T-cell (primary cell): Measurements from ENCODE around the gene WDR76. TPM values are rescaled to one million over a fixed set of nuclear protein-coding genes. Genes with fewer than 3 reads are reported as not detected.

ENCODE experiments used
- ATAC-seq, 4 experiments: fragments of 200-7000 bp in 3 of 4; fragments of 150-1000 bp in 1 of 4; cut with Tn5 transposase; replicated peaks in 1 of 4; 1 replicate in 3 of 4; 2 replicates in 1 of 4; pipeline ENCODE4 v1.10.0; 2021; ENCODE audit warnings: moderate library complexity in 3 of 4, mild to moderate bottlenecking in 2 of 4, moderate number of reproducible peaks in 1 of 4
- CTCF ChIA-PET, 2 donors: fragments of 300-600 bp; sonication (Branson Sonifier 250); formaldehyde crosslinking; loops; one replicate each; lab custom pipeline; 2022; ENCODE audit warnings: antibody characterized with exemption in 2 of 2; lab: Charles Lee
- POLR2A ChIA-PET, 2 donors: fragments of 300-600 bp; sonication (Branson Sonifier 250); formaldehyde crosslinking; loops; one replicate each; lab custom pipeline; 2022; ENCODE audit warnings: antibody characterized with exemption in 2 of 2; lab: Charles Lee
- DNase-seq, 35 experiments: peaks; one replicate each; pipeline versions ENCODE4 v3.0.0 to v3.0.0-alpha.2; 2013 to 2023
- H3K27ac ChIP-seq: one replicate; pipeline ENCODE4 v1.5.1; 2013; ENCODE audit warnings: low read length
- H3K27me3 ChIP-seq, 2 experiments: replicated peaks in 1 of 2; 1 replicate in 1 of 2; 2 replicates in 1 of 2; pipeline versions ENCODE4 v1.6.1 to v1.7.0; 2013; ENCODE audit warnings: low read length in 1 of 2, mixed read lengths in 1 of 2; ENCODE audit not compliant: control insufficient read depth in 2 of 2, insufficient read depth in 2 of 2; ENCODE audit errors: extremely low read depth in 1 of 2
- H3K36me3 ChIP-seq, 2 donors: 1 replicate in 1 of 2; 2 replicates in 1 of 2; pipeline versions ENCODE4 v1.6.1 to v1.7.0; 2013; ENCODE audit warnings: low read length in 1 of 2; ENCODE audit not compliant: control insufficient read depth in 2 of 2, insufficient read depth in 1 of 2; ENCODE audit errors: extremely low read depth in 1 of 2
- H3K4me1 ChIP-seq, 2 experiments: 1 replicate in 1 of 2; 2 replicates in 1 of 2; pipeline versions ENCODE4 v1.6.1 to v1.7.0; 2013; ENCODE audit warnings: low read length in 2 of 2, mixed read lengths in 1 of 2; ENCODE audit not compliant: insufficient read depth in 2 of 2, control insufficient read depth in 1 of 2; ENCODE audit errors: extremely low read depth in 1 of 2
- H3K4me3 ChIP-seq, 2 donors: 1 replicate in 1 of 2; 2 replicates in 1 of 2; pipeline versions ENCODE4 v1.5.1 to v1.7.0; 2013; ENCODE audit warnings: mild to moderate bottlenecking in 2 of 2, low read length in 1 of 2, moderate library complexity in 1 of 2; ENCODE audit not compliant: control insufficient read depth in 1 of 2; ENCODE audit errors: extremely low read depth in 1 of 2
- H3K9me3 ChIP-seq: 2 replicates; pipeline ENCODE4 v1.7.0; 2013
- H3K27ac Mint-ChIP-seq, 2 donors: one replicate each; pipeline ENCODE4 v1.8.0; 2020 to 2021; ENCODE audit warnings: mild to moderate bottlenecking in 2 of 2, mixed read lengths in 2 of 2
- H3K27me3 Mint-ChIP-seq, 2 donors: one replicate each; pipeline ENCODE4 v1.8.0; 2021 to 2022; ENCODE audit warnings: mixed read lengths in 2 of 2
- H3K36me3 Mint-ChIP-seq: one replicate; pipeline ENCODE4 v1.8.0; 2021; ENCODE audit warnings: mixed read lengths
- H3K4me1 Mint-ChIP-seq, 3 donors: one replicate each; pipeline ENCODE4 v1.8.0; 2020 to 2022; ENCODE audit warnings: mixed read lengths in 3 of 3, mild to moderate bottlenecking in 1 of 3
- H3K4me3 Mint-ChIP-seq, 3 donors: one replicate each; pipeline ENCODE4 v1.8.0; 2020 to 2022; ENCODE audit warnings: mild to moderate bottlenecking in 3 of 3, mixed read lengths in 3 of 3, moderate library complexity in 3 of 3
- H3K9me3 Mint-ChIP-seq, 3 donors: one replicate each; pipeline ENCODE4 v1.8.0; 2020 to 2022; ENCODE audit warnings: mixed read lengths in 3 of 3
- WGBS: methylation state at CpG from one replicate; pipeline ENCODE4 v1.1.5; 2013; ENCODE audit warnings: missing lambda C conversion rate; ENCODE audit not compliant: insufficient coverage; 5-methylcytosine and 5-hydroxymethylcytosine counted together
- total RNA-seq, 35 experiments: library from RNA in 6 of 35; stranded (reverse) in 6 of 35; fragments of 120-200 nt in 1 of 35; gene quantifications; one replicate each; pipeline versions ENCODE4 v1.2.1 to v1.2.4 and lab custom pipeline; 2013 to 2026

The WDR76 gene
- 10 to 100 TPM; 10.5 to 12.4 (median 11.6) TPM for total RNA-seq
- 14.7 TPM for total RNA-seq (2013)
- 5.3 to 108 (median 19.5) reads per million in 29 experiments for total RNA-seq (lab: John Stamatoyannopoulos, UW)

DNA sequence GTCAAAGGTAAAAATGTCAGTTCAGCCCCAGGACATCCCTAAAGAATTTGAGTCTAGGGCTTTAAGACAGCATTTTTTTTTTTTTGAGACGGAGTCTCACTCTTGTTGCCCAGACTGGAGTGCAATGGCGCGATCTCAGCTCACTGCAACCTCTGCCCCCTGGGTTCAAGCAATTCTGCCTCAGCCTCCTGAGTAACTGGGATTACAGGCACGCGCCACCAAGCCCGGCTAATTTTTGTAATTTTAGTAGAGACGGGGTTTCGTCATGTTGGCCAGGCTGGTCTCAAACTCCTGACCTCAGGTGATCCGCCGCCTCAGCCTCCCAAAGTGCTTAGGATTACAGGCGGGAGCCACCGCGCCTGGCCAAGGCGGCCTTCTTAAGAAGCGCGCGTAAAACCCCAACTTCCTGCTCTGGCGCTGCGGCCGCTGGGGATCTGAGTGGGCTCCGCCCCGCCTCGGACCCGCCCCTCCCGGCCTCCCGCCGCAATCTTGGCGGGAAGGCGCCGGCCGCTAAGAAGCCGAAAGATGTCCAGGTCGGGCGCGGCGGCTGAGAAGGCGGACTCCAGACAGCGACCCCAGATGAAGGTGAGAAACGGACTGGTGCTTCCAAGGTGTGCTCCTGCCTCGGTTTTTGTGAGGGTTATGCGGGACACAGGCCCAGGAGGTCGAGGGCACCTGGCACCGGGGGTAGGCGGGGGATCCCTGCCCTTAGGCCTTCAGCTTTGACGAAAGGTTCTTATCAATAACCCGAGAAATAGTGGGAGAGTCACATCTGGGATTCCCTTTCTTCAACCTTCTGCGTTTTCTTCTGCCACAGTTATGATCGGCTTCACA lies at the start of gene WDR76:
TSS of gene WDR76 (plus strand) at position 495 of the 834 bp plus-strand sequence. CDS start at position 526, 31 bp downstream.
- WGBS = 1% methylated on average over 41 of the region's 48 CpGs
- peaks cover 30 to 65% of the 10 kb centered on the region in 2 experiments for H3K4me1 ChIP-seq

DNA sequence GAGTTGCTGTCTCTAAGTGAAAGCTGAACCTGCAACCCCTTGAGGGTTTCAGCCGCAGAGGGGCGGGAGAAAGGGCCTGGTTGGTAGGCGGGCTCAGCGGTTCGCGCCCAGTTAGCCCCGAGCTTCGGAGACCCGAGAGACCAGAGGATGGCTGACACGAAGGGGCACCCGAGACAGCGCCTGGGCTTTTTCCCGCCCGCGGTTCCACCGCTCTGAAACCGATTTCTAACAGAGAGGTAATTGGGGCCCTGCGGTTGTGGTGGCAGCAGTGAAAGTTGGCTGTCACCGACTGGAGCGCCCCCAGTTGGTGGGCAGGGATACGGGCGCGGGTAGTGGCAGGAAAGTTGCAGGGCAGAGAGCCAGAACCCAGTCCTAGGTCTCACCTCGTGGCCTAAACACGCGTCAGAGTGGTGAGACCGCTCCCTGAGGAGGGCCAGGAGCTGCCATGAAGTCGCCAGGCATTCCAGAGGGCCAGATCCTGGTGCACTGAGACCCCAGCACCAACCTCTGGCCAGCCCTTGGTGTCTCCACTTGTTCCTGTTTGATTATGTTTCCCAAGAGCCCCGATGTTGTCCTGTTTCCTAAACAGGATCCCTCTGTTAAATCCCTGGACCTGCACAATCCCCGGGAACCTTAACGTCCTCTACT lies 49.4 kb upstream of the WDR76 start:
- Histone ChIP-seq H3K4me3 (peak overlapping the region; percentile 87 to 96), H3K27me3 (no peaks in the 10 kb centered on the region), H3K27ac (peak overlapping the region; percentile 73), H3K36me3 (peaks cover 0 to 9% of the 10 kb centered on the region in 2 donors), H3K4me1 (peaks cover 3 to 22% of the 10 kb centered on the region in 2 experiments), H3K9me3 (no peaks in the 10 kb centered on the region)
- ATAC-seq = peak; percentile 81 to 85 (median 84)
- H3K27me3 Mint-ChIP-seq = no peaks in the 10 kb centered on the region
- ChIA-PET POLR2A (interaction anchor here (0.6 to 1.0 kb wide), 2 partner anchors 22 to 47 kb away, joined by 3 to 9 read pairs; partner anchors contain the start of gene MFAP1 (in 1 of the 2)), CTCF (interaction anchor here (0.6 to 1.5 kb wide), 8 partner anchors 9 to 47 kb away, joined by 3 to 11 read pairs (median 5); partner anchors contain the start of genes HYPK (in 1 of the 2), MFAP1 (in 1 of the 2) and SERF2 (in 1 of the 2))
- no peaks in the 10 kb centered on the region for H3K36me3 Mint-ChIP-seq
- H3K4me3 Mint-ChIP-seq = peak overlapping the region; percentile 92 to 93 (median 93)
- no peaks in the 10 kb centered on the region for H3K9me3 Mint-ChIP-seq
- H3K4me1 Mint-ChIP-seq = peaks cover 18 to 23% (median 18%) of the 10 kb centered on the region in 3 donors
- under 1% methylated on average over 31 of the region's 31 CpGs for WGBS
- DNase-seq = peak; percentile 67 to 91 (median 79)
- H3K27ac Mint-ChIP-seq = peak overlapping the region; percentile 91 to 95

More for the DNA sequence above, at the start of gene WDR76:
- peak within 1 kb of the TSS; percentile 89 to 91 for H3K27ac Mint-ChIP-seq
- H3K36me3 ChIP-seq = no peaks in the 10 kb centered on the region
- H3K4me3 Mint-ChIP-seq = peak within 1 kb of the TSS; percentile 84 to 99 (median 89)
- H3K9me3 ChIP-seq = no peaks in the 10 kb centered on the region
- DNase-seq = peak; percentile 16 to 81 (median 44)
- CTCF ChIA-PET = no interaction called here
- H3K36me3 Mint-ChIP-seq = peaks cover 2% of the 10 kb centered on the region
- no peaks in the 10 kb centered on the region for H3K9me3 Mint-ChIP-seq
- peak within 1 kb of the TSS; percentile 71 for H3K27ac ChIP-seq
- POLR2A ChIA-PET = interaction anchor here in 1 of 2 donors (1.0 kb wide), 1 partner anchor 9 kb away, joined by 4 read pairs; no protein-coding TSS in a partner anchor
- H3K4me3 ChIP-seq = peak within 1 kb of the TSS; percentile 46 to 72
- peaks cover 55 to 69% (median 56%) of the 10 kb centered on the region in 3 donors for H3K4me1 Mint-ChIP-seq
- no peaks in the 10 kb centered on the region for H3K27me3 Mint-ChIP-seq
- ATAC-seq = peak; percentile 56 to 73 (median 66)
- H3K27me3 ChIP-seq = no peaks in the 10 kb centered on the region

DNA sequence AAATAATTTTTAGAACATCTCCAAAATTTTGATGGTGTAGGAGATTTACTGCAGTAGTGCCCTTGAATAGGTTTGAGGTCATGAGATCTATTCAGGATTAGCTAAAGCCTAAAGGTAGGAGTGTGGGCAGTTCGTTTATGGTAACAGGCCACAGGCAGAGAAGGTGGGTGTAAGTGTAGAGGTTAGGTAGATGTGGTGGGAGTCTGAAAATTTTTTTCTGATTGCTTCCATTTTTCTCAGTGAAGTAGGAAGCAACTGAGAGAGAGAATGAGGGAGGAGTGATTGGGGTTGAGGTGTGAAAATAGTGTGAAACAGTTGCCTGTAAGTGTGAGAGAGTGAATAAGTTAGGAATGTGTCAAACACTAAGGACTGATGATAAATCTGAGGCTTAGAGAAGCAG lies 47.8 kb upstream of the WDR76 start:
- H3K4me1 Mint-ChIP-seq = peaks cover 18 to 23% (median 18%) of the 10 kb centered on the region in 3 donors
- H3K36me3 ChIP-seq = no peaks in the 10 kb centered on the region
- 55% methylated on average over 1 of the region's 1 CpG for WGBS
- no peaks in the 10 kb centered on the region for H3K27me3 ChIP-seq
- POLR2A ChIA-PET = no interaction called here
- no peaks in the 10 kb centered on the region for H3K27me3 Mint-ChIP-seq
- H3K9me3 Mint-ChIP-seq = no peaks in the 10 kb centered on the region
- H3K4me3 Mint-ChIP-seq = peak overlapping the region in 1 of 3 donors; percentile 22
- CTCF ChIA-PET = interaction anchor here in 1 of 2 donors (0.7 kb wide), 1 partner anchor 9 kb away, joined by 7 read pairs; no protein-coding TSS in a partner anchor
- peak overlapping the region; percentile 11 to 33 for H3K27ac Mint-ChIP-seq
- H3K4me3 ChIP-seq = no peak overlapping the region
- H3K36me3 Mint-ChIP-seq = no peaks in the 10 kb centered on the region
- peaks cover 3 to 22% of the 10 kb centered on the region in 2 experiments for H3K4me1 ChIP-seq
- DNase-seq (no peak), ATAC-seq (no peak)
- no peak overlapping the region for H3K27ac ChIP-seq
- H3K9me3 ChIP-seq = no peaks in the 10 kb centered on the region

DNA sequence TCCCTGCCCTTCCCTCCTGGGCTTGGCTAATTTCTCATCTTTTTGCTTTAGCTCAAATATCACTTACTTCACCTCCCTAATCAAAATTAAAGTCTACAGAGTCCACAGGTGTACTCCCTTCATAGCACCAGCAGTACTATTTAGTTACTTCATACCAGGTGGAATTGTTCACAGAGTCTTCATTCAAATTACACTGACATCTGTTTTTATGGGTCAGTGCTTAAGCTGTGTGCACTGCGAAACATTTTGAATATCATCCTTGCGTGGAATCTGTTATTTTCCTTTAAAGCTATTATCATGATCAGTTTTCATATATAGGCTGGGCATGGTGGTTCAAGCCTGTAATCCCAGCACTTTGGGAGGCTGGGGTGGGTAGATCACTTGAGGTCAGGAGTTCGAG lies 37.4 kb upstream of the WDR76 start:
- ChIA-PET CTCF (no interaction called here), POLR2A (interaction anchor here (0.6 kb wide), 3 partner anchors 20 to 499 kb away, joined by 3 to 6 read pairs (median 3); partner anchors contain the start of genes GOLM2 (in 1 of the 2) and MFAP1 (in 1 of the 2))
- Histone ChIP-seq H3K27me3 (no peaks in the 10 kb centered on the region), H3K4me3 (no peak overlapping the region), H3K27ac (no peak overlapping the region), H3K36me3 (peaks cover 0 to 11% of the 10 kb centered on the region in 2 donors), H3K9me3 (no peaks in the 10 kb centered on the region), H3K4me1 (peaks cover 16 to 24% of the 10 kb centered on the region in 2 experiments)
- no peak overlapping the region for H3K4me3 Mint-ChIP-seq
- ATAC-seq (no peak), DNase-seq (no peak)
- no peaks in the 10 kb centered on the region for H3K27me3 Mint-ChIP-seq
- 100% methylated on average over 1 of the region's 3 CpGs for WGBS
- H3K36me3 Mint-ChIP-seq = peaks cover 12% of the 10 kb centered on the region
- H3K9me3 Mint-ChIP-seq = no peaks in the 10 kb centered on the region
- H3K27ac Mint-ChIP-seq = peak overlapping the region in 1 of 2 donors; percentile 9
- peaks cover 14 to 24% (median 22%) of the 10 kb centered on the region in 3 donors for H3K4me1 Mint-ChIP-seq

DNA sequence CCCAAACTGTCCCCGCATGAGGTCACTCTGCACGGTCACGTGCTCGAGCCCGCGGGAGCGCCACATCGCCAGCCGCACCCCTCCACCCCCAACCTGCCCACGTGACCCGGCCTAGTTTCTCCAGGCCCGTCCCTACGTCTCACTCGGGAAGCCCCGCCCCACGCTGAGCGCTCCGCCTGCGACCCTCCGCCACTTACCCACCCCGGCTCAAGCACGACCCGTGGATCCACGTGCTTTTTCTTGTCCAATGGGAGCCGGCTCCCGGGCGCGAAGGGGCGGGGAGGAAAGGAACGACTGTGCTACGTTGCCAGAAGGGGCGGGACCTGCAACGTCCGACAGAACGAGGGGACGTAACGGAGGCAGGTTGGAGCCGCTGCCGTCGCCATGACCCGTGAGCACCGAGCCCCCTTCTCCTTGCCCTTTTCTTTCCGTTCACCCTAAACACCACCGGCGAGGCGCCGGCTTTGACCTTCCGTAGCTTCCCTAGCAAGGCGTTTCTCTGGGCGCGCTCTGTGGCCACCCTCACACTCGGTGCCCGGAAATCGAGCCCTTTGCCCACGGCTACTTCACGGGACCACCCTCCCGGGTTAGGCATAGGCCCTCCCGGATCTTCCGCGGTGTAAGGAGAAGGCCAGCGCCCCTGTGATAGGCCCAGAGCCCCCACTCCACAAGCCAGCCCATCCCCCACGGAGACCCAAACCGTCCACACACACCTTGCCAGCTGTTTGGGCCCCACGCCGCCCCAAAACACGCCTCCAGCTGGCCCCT lies 34.6 kb upstream of the WDR76 start, which contains the start of gene SERF2:
TSS of gene SERF2 (plus strand) at position 328 of the 768 bp plus-strand sequence. CDS start at position 385, 57 bp downstream.
- H3K27me3 Mint-ChIP-seq = no peaks in the 10 kb centered on the region
- H3K4me3 Mint-ChIP-seq = peak within 1 kb of the TSS; percentile 89 to 95 (median 93)
- H3K4me1 ChIP-seq = peaks cover 19 to 35% of the 10 kb centered on the region in 2 experiments
- H3K27ac ChIP-seq = peak within 1 kb of the TSS; percentile 94
- peaks cover 41 to 49% (median 48%) of the 10 kb centered on the region in 3 donors for H3K4me1 Mint-ChIP-seq
- peaks cover 33% of the 10 kb centered on the region for H3K36me3 Mint-ChIP-seq
- under 1% methylated on average over 61 of the region's 66 CpGs for WGBS
- DNase-seq (peak; percentile 97 to 100 (median 99)), ATAC-seq (peak; percentile 94 to 97 (median 96))
- peaks cover 5 to 39% of the 10 kb centered on the region in 2 donors for H3K36me3 ChIP-seq
- H3K9me3 Mint-ChIP-seq = no peaks in the 10 kb centered on the region
- peak within 1 kb of the TSS; percentile 93 to 99 for H3K4me3 ChIP-seq
- peak within 1 kb of the TSS; percentile 95 to 97 for H3K27ac Mint-ChIP-seq
- H3K9me3 ChIP-seq = no peaks in the 10 kb centered on the region
- CTCF ChIA-PET = interaction anchor here in 1 of 2 donors (0.6 to 1.2 kb wide), 3 partner anchors 15 to 42 kb away, joined by 8 to 10 read pairs (median 8); partner anchors contain the start of gene ELL3
- H3K27me3 ChIP-seq = no peaks in the 10 kb centered on the region
- POLR2A ChIA-PET = interaction anchor here (0.5 to 1.1 kb wide), 6 partner anchors 22 to 303 kb away, joined by 3 to 5 read pairs (median 4); partner anchors contain the start of gene MFAP1 (in 1 of the 2)
